Endothelial cell of umbilical vein (primary cell): ENCODE measurements around the gene PADI6. TPM values are rescaled to one million over a fixed set of nuclear protein-coding genes. Genes with fewer than 3 reads are reported as not detected.

ENCODE experiments used
- BruUV-seq: library from RNA; stranded (reverse); fragments of 400-500 nt; replicated peaks from 2 replicates; lab custom pipeline; 2021; lab: Mats Ljungman, UMichigan
- CTCF ChIA-PET: fragments of 300-600, 350-600 bp; sonication (Branson Sonifier 250); formaldehyde crosslinking; loops from one replicate; lab custom pipeline; 2021; ENCODE audit warnings: antibody characterized with exemption, inconsistent platforms; lab: Charles Lee
- POLR2A ChIA-PET: fragments of 300-600, 350-600 bp; sonication (Branson Sonifier 250); formaldehyde crosslinking; loops from one replicate; lab custom pipeline; 2021; ENCODE audit warnings: antibody characterized with exemption, inconsistent platforms; lab: Charles Lee
- DNase-seq: peaks from one replicate; pipeline ENCODE4 v3.0.0-alpha.2; 2011; ENCODE audit warnings: low read depth, low spot score
- FAIRE-seq: peaks from 2 replicates; lab custom pipeline; 2011; peaks lifted over from hg19 to GRCh38; lab: Jason Lieb, UNC
- H2AFZ ChIP-seq: 2 replicates; pipeline ENCODE4 v1.6.0; 2012; ENCODE audit warnings: low read depth, low read length, control low read depth, inconsistent platforms
- H3K27ac ChIP-seq: 2 replicates; pipeline ENCODE4 v1.5.1; 2011; ENCODE audit warnings: low read depth, mild to moderate bottlenecking, control low read depth, low read length, moderate library complexity; ENCODE audit not compliant: insufficient read depth
- H3K27me3 ChIP-seq, 2 experiments: 2 replicates each; pipeline versions ENCODE4 v1.6.0 to v1.6.1; 2011; ENCODE audit warnings: low read length in 2 of 2, mixed read lengths in 1 of 2; ENCODE audit not compliant: control insufficient read depth in 2 of 2, insufficient read depth in 2 of 2
- H3K36me3 ChIP-seq, 2 experiments: 2 replicates in 1 of 2; 3 replicates in 1 of 2; pipeline ENCODE4 v1.5.1; 2011; ENCODE audit warnings: low read length in 2 of 2, mild to moderate bottlenecking in 1 of 2, moderate library complexity in 1 of 2; ENCODE audit not compliant: control insufficient read depth in 2 of 2, insufficient read depth in 2 of 2; ENCODE audit errors: extremely low read depth in 1 of 2
- H3K4me1 ChIP-seq: 3 replicates; pipeline ENCODE4 v1.5.1; 2011; ENCODE audit warnings: mild to moderate bottlenecking, low read length; ENCODE audit not compliant: control insufficient read depth, insufficient read depth; ENCODE audit errors: extremely low read depth
- H3K4me2 ChIP-seq: 2 replicates; pipeline ENCODE4 v1.6.1; 2011; ENCODE audit warnings: low read length, control low read depth, mixed read lengths; ENCODE audit not compliant: insufficient read depth
- H3K4me3 ChIP-seq, 3 experiments: fragments of 200-600 bp in 1 of 3; sonication (generic), shearing (Covaris generic) in 1 of 3; replicated peaks in 1 of 3; 2 replicates each; pipeline ENCODE4 v1.5.1; 2011 to 2016; ENCODE audit warnings: control low read depth in 3 of 3, low read length in 3 of 3, mild to moderate bottlenecking in 2 of 3, inconsistent platforms in 1 of 3, low read depth in 1 of 3, moderate library complexity in 1 of 3; ENCODE audit not compliant: insufficient read depth in 1 of 3
- H3K79me2 ChIP-seq: 2 replicates; pipeline ENCODE4 v1.6.0; 2012; ENCODE audit warnings: low read length, inconsistent platforms; ENCODE audit not compliant: control insufficient read depth, insufficient read depth
- H3K9ac ChIP-seq: replicated peaks from 2 replicates; pipeline ENCODE3; 2011; ENCODE audit warnings: low read length, control low read depth; ENCODE audit not compliant: insufficient read depth; ENCODE audit errors: extremely low read depth
- H3K9me1 ChIP-seq: replicated peaks from 3 replicates; pipeline ENCODE4 v1.6.0; 2011; ENCODE audit warnings: mild to moderate bottlenecking, low read length; ENCODE audit not compliant: control insufficient read depth, insufficient read depth; ENCODE audit errors: extremely low read depth
- H3K9me3 ChIP-seq: replicated peaks from 2 replicates; pipeline ENCODE4 v1.5.1; 2012; ENCODE audit warnings: low read length, inconsistent platforms; ENCODE audit not compliant: control insufficient read depth, insufficient read depth
- H4K20me1 ChIP-seq: replicated peaks from 2 replicates; pipeline ENCODE3; 2011; ENCODE audit warnings: mild to moderate bottlenecking, low read length; ENCODE audit not compliant: control insufficient read depth, insufficient read depth; ENCODE audit errors: extremely low read depth
- EZH2 ChIP-seq: IDR thresholded peaks from 2 replicates; pipeline ENCODE4 v1.6.1; 2012; ENCODE audit warnings: borderline replicate concordance, low read depth, mild to moderate bottlenecking, moderate library complexity, low read length, inconsistent platforms; ENCODE audit not compliant: severe bottlenecking
- FOS ChIP-seq: IDR thresholded peaks from 2 replicates; pipeline ENCODE4 v1.6.1; 2011; ENCODE audit warnings: mild to moderate bottlenecking, low read length, moderate library complexity, borderline replicate concordance; ENCODE audit not compliant: insufficient read depth
- GATA2 ChIP-seq: IDR thresholded peaks from 2 replicates; pipeline ENCODE4 v1.7.0; 2011; ENCODE audit warnings: low read depth, mild to moderate bottlenecking, moderate library complexity, mixed read lengths, low read length; ENCODE audit not compliant: insufficient read length, insufficient read depth
- JUN ChIP-seq: IDR thresholded peaks from 2 replicates; pipeline ENCODE4 v1.6.1; 2011; ENCODE audit warnings: borderline replicate concordance, low read depth; ENCODE audit not compliant: insufficient read length, insufficient read depth
- MYC ChIP-seq: IDR thresholded peaks from one replicate; pipeline ENCODE4 v1.6.1; 2011; ENCODE audit warnings: mild to moderate bottlenecking, low read depth, low read length
- POLR2A ChIP-seq: IDR thresholded peaks from 2 replicates; pipeline ENCODE4 v1.6.1; 2012; ENCODE audit warnings: low read depth, mild to moderate bottlenecking, control low read depth, low read length
- POLR2AphosphoS5 ChIP-seq: IDR thresholded peaks from 2 replicates; pipeline ENCODE4 v1.6.1; 2012; ENCODE audit warnings: low read depth, mild to moderate bottlenecking, control low read depth, low read length, moderate library complexity; ENCODE audit not compliant: insufficient read depth
- dilution Hi-C: fragments of 300-500 bp; cut with MboI; formaldehyde crosslinking; loops from one replicate; pipeline ENCODE4 v1.15.0; 2019; ENCODE audit warnings: low sequenced_read_pairs; ENCODE audit not compliant: extremely low pct_ligation_motif_present
- intact Hi-C: fragments of 100-400 bp; cut with micrococcal nuclease; formaldehyde crosslinking; loops from one replicate; pipeline ENCODE4 v1.10.0; 2022
- polyA plus RNA-seq, 4 experiments: library from polyadenylated mRNA; depleted of rRNA in 3 of 4; stranded (reverse) in 3 of 4; unstranded in 1 of 4; fragments of >200 nt; gene quantifications; 2 replicates each; pipeline versions ENCODE4 v1.2.1 to v1.2.3, GENCODE V29; 2011 to 2012; ENCODE audit warnings: missing spikeins in 1 of 4
- total RNA-seq: library from RNA; stranded (reverse); gene quantifications from 2 replicates; pipeline ENCODE4 v1.2.3, GENCODE V29; 2021
- TF ChIP-seq, protein P1 (sequence below): IDR thresholded peaks from 2 replicates; pipeline ENCODE4 v1.6.1; 2011; ENCODE audit not compliant: insufficient read depth, insufficient read length
- TF ChIP-seq, protein P2 (sequence below), 2 donors: IDR thresholded peaks; 1 replicate in 1 of 2; 2 replicates in 1 of 2; pipeline ENCODE4 v1.5.1; 2011; ENCODE audit warnings: low read length in 2 of 2, mild to moderate bottlenecking in 2 of 2, moderate library complexity in 2 of 2, control low read depth in 1 of 2, inconsistent platforms in 1 of 2, low read depth in 1 of 2; ENCODE audit not compliant: insufficient read depth in 1 of 2; ENCODE audit errors: extremely low read depth in 1 of 2

Gene PADI6
- total and polyA plus RNA-seq, 2 donors (not counting 3 experiments of a cell fraction or from before 2014, with no cell fraction given), result not detected

DNA sequence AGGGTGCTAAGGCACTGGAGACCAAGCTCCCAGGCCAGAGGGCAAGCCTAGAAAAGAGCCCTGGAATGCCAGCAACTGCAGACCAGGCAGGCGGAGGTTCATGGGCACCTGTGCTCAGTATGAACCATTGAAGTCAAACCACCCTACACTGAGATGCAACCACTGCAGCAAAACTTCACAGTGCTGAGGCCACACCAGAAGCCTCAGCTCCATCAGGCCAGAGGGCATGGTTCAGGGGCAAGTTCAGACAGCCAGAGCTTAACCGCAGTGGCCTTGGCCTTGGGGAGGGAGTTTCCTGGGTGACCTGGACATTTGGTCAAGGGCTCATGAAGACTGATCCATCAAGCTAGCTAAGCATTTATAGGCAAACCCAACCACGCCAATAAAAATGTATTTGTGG, 60.4 kb downstream of the PADI6 start:
- CTCF ChIA-PET, result interaction anchor here (1.2 kb wide), 1 partner anchor 175 kb away, joined by 3 read pairs; no protein-coding TSS in a partner anchor
- H3K36me3 ChIP-seq, result peaks cover 19 to 36% of the 10 kb centered on the region in 2 experiments
- BruUV-seq, result no TSS peak
- peaks cover 9% of the 10 kb centered on the region for H3K4me1 ChIP-seq
- peaks cover 95% of the 10 kb centered on the region for H3K79me2 ChIP-seq
- H3K4me3 ChIP-seq, result no peak overlapping the region
- H3K27ac ChIP-seq, result no peak overlapping the region
- H3K4me2 ChIP-seq, result no peak overlapping the region
- TF ChIP-seq MYC (no peak), GATA2 (no peak), EZH2 (no peak), JUN (no peak), FOS (no peak), POLR2A (no peak), POLR2AphosphoS5 (no peak)
- TF ChIP-seq, protein P1, sequence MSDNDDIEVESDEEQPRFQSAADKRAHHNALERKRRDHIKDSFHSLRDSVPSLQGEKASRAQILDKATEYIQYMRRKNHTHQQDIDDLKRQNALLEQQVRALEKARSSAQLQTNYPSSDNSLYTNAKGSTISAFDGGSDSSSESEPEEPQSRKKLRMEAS, result no peak
- TF ChIP-seq, protein P2, sequence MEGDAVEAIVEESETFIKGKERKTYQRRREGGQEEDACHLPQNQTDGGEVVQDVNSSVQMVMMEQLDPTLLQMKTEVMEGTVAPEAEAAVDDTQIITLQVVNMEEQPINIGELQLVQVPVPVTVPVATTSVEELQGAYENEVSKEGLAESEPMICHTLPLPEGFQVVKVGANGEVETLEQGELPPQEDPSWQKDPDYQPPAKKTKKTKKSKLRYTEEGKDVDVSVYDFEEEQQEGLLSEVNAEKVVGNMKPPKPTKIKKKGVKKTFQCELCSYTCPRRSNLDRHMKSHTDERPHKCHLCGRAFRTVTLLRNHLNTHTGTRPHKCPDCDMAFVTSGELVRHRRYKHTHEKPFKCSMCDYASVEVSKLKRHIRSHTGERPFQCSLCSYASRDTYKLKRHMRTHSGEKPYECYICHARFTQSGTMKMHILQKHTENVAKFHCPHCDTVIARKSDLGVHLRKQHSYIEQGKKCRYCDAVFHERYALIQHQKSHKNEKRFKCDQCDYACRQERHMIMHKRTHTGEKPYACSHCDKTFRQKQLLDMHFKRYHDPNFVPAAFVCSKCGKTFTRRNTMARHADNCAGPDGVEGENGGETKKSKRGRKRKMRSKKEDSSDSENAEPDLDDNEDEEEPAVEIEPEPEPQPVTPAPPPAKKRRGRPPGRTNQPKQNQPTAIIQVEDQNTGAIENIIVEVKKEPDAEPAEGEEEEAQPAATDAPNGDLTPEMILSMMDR (IDR thresholded peaks at IDR 0.05; ENCODE audit: extremely low read depth in 1 of 2, insufficient read depth in 1 of 2, low read depth in 1 of 2, low read length in 2 of 2), result no peak
- peaks cover 16% of the 10 kb centered on the region for H4K20me1 ChIP-seq
- intact Hi-C loops (loop anchor here (10.0 kb wide), 1 partner anchor 378 kb away; the partner anchor contains the start of gene SDHB), dilution Hi-C loops (no loop called here)
- no peak overlapping the region for H2AFZ ChIP-seq
- FAIRE-seq, result no peak
- no peaks in the 10 kb centered on the region for H3K27me3 ChIP-seq
- DNase-seq, result no peak
- no peaks in the 10 kb centered on the region for H3K9me3 ChIP-seq
- no peaks in the 10 kb centered on the region for H3K9me1 ChIP-seq
- POLR2A ChIA-PET, result no interaction called here
- no peak overlapping the region for H3K9ac ChIP-seq
